Astrocyte of the cerebellum (primary cell): ENCODE results near the gene NOTCH2.

Experiments
- DNase-seq: peaks from one replicate; pipeline ENCODE4 v3.0.0-alpha.2; 2011; ENCODE audit warnings: low read depth
- H3K4me3 ChIP-seq: 2 replicates; pipeline ENCODE4 v1.5.1; 2011; ENCODE audit warnings: mild to moderate bottlenecking, low read depth, low read length, moderate library complexity
- CTCF ChIP-seq: IDR thresholded peaks from 2 replicates; pipeline ENCODE4 v1.5.1; 2012; ENCODE audit warnings: low read length, low read depth, moderate library complexity, mild to moderate bottlenecking; ENCODE audit errors: missing control alignments
- in situ Hi-C: cut with HindIII; loops from 2 replicates; pipeline ENCODE4 v1.10.0; 2017; ENCODE audit warnings: low sequenced_read_pairs

NOTCH2 gene

GRCh38 chr1:119962296-119962968 is 107.0 kb downstream of the NOTCH2 start:
- TF ChIP-seq CTCF, result no peak
- no peak overlapping the region for H3K4me3 ChIP-seq
- in situ Hi-C loops, result loop anchor here (25.0 kb wide), 1 partner anchor 100 kb away; no protein-coding TSS in a partner anchor
- no peak for DNase-seq

GRCh38 chr1:119960501-119960900 is 109.0 kb downstream of the NOTCH2 start:
- no peak for TF ChIP-seq CTCF
- in situ Hi-C loops, result loop anchor here (25.0 kb wide), 1 partner anchor 98 kb away; no protein-coding TSS in a partner anchor
- no peak overlapping the region for H3K4me3 ChIP-seq
- no peak for DNase-seq

- DNase-seq, result no peak
- H3K4me3 ChIP-seq, result no peak overlapping the region
- in situ Hi-C loops, result loop anchor here (25.0 kb wide), 1 partner anchor 97 kb away; no protein-coding TSS in a partner anchor
- TF ChIP-seq CTCF, result no peak
These were observed 109.9 kb downstream of the NOTCH2 start for GRCh38 chr1:119959268-119960220.

- no peak for DNase-seq
- in situ Hi-C loops, result loop anchor here (25.0 kb wide), 1 partner anchor 96 kb away; no protein-coding TSS in a partner anchor
- no peak for TF ChIP-seq CTCF
- no peak overlapping the region for H3K4me3 ChIP-seq
These were observed 111.2 kb downstream of the NOTCH2 start for GRCh38 chr1:119958223-119958622.

GRCh38 chr1:119956306-119956705 is 113.2 kb downstream of the NOTCH2 start:
- peak; percentile 51 for DNase-seq
- no peak for TF ChIP-seq CTCF
- no peak overlapping the region for H3K4me3 ChIP-seq
- in situ Hi-C loops, result loop anchor here (25.0 kb wide), 1 partner anchor 94 kb away; no protein-coding TSS in a partner anchor
